ENCODE data around the gene CCSER1. TPM values are rescaled to one million over a fixed set of nuclear protein-coding genes. Genes with fewer than 3 reads are reported as not detected.

The CCSER1 gene
- total RNA-seq, 3 donors from 2014 or later (not counting 1 experiment from before 2014, with no cell fraction given): 0.87 to 1.1 (median 1.1) TPM

- H3K9me3 Mint-ChIP-seq: peaks cover 5 to 6% of the 10 kb centered on the region in 2 donors
- intact Hi-C loops (cut with micrococcal nuclease): no loop called here
- H3K4me3 ChIP-seq (ENCODE audit: low read length): no peak overlapping the region
- H3K36me3 Mint-ChIP-seq: no peaks in the 10 kb centered on the region
- H3K9me3 ChIP-seq (ENCODE audit: control insufficient read depth, insufficient read depth, low read length): no peaks in the 10 kb centered on the region
- no peak overlapping the region for H3K4me3 Mint-ChIP-seq
- no peak overlapping the region for H3K27ac Mint-ChIP-seq
- H3K4me1 Mint-ChIP-seq: no peaks in the 10 kb centered on the region
- no peaks in the 10 kb centered on the region for H3K27me3 ChIP-seq (ENCODE audit: control insufficient read depth, insufficient read depth, low read length)
- 77% methylated on average over 2 of the region's 2 CpGs for WGBS (ENCODE audit: insufficient coverage)
- no peaks in the 10 kb centered on the region for H3K4me1 ChIP-seq (ENCODE audit: control insufficient read depth, insufficient read depth, low read length)
- ATAC-seq: no peak
- no peak for TF ChIP-seq CTCF (IDR thresholded peaks at IDR 0.05)
- DNase-seq: no peak
- no peak overlapping the region for H3K27ac ChIP-seq (ENCODE audit: low read length)
- H3K36me3 ChIP-seq (ENCODE audit: control insufficient read depth, insufficient read depth, low read length): no peaks in the 10 kb centered on the region
- H3K27me3 Mint-ChIP-seq (ENCODE audit: low read depth in 2 of 2): no peaks in the 10 kb centered on the region
Observed at GRCh38 chr4:90441770-90442169, 314.6 kb downstream of the CCSER1 start.

- H3K9me3 ChIP-seq (ENCODE audit: control insufficient read depth, insufficient read depth, low read length): no peaks in the 10 kb centered on the region
- Mint-ChIP-seq H3K4me1 (no peaks in the 10 kb centered on the region), H3K27me3 (ENCODE audit: low read depth in 2 of 2) (no peaks in the 10 kb centered on the region), H3K9me3 (peaks cover 6% of the 10 kb centered on the region in 2 donors), H3K4me3 (no peak overlapping the region), H3K36me3 (no peaks in the 10 kb centered on the region), H3K27ac (no peak overlapping the region)
- WGBS (ENCODE audit: insufficient coverage): 100% methylated on average over 2 of the region's 2 CpGs
- no peak for DNase-seq
- no peak overlapping the region for H3K4me3 ChIP-seq (ENCODE audit: low read length)
- no peaks in the 10 kb centered on the region for H3K27me3 ChIP-seq (ENCODE audit: control insufficient read depth, insufficient read depth, low read length)
- no peak for ATAC-seq
- H3K27ac ChIP-seq (ENCODE audit: low read length): no peak overlapping the region
- no peaks in the 10 kb centered on the region for H3K4me1 ChIP-seq (ENCODE audit: control insufficient read depth, insufficient read depth, low read length)
- intact Hi-C loops (cut with micrococcal nuclease): no loop called here
- TF ChIP-seq CTCF (IDR thresholded peaks at IDR 0.05): no peak
- no peaks in the 10 kb centered on the region for H3K36me3 ChIP-seq (ENCODE audit: control insufficient read depth, insufficient read depth, low read length)
Observed at GRCh38 chr4:90442619-90443018, 315.4 kb downstream of the CCSER1 start.

- DNase-seq (no peak), ATAC-seq (no peak)
- Histone ChIP-seq H3K27ac (ENCODE audit: low read length) (no peak overlapping the region), H3K36me3 (ENCODE audit: control insufficient read depth, insufficient read depth, low read length) (no peaks in the 10 kb centered on the region), H3K4me3 (ENCODE audit: low read length) (no peak overlapping the region), H3K4me1 (ENCODE audit: control insufficient read depth, insufficient read depth, low read length) (no peaks in the 10 kb centered on the region), H3K9me3 (ENCODE audit: control insufficient read depth, insufficient read depth, low read length) (no peaks in the 10 kb centered on the region), H3K27me3 (ENCODE audit: control insufficient read depth, insufficient read depth, low read length) (no peaks in the 10 kb centered on the region)
- no peak overlapping the region for H3K27ac Mint-ChIP-seq
- H3K4me1 Mint-ChIP-seq: no peaks in the 10 kb centered on the region
- H3K4me3 Mint-ChIP-seq: no peak overlapping the region
- no peaks in the 10 kb centered on the region for H3K27me3 Mint-ChIP-seq (ENCODE audit: low read depth in 2 of 2)
- no peak for TF ChIP-seq CTCF (IDR thresholded peaks at IDR 0.05)
- 90% methylated on average over 1 of the region's 1 CpG for WGBS (ENCODE audit: insufficient coverage)
- H3K36me3 Mint-ChIP-seq: no peaks in the 10 kb centered on the region
- intact Hi-C loops (cut with micrococcal nuclease): no loop called here
- H3K9me3 Mint-ChIP-seq: peaks cover 6% of the 10 kb centered on the region in 2 donors
Observed at GRCh38 chr4:90443231-90443630, 316.0 kb downstream of the CCSER1 start.

GRCh38 chr4:90444904-90445303 lies 317.7 kb downstream of the CCSER1 start:
- H3K9me3 ChIP-seq (ENCODE audit: control insufficient read depth, insufficient read depth, low read length): peaks cover 11% of the 10 kb centered on the region
- Mint-ChIP-seq H3K27me3 (ENCODE audit: low read depth in 2 of 2) (no peaks in the 10 kb centered on the region), H3K4me1 (no peaks in the 10 kb centered on the region), H3K36me3 (no peaks in the 10 kb centered on the region), H3K9me3 (peaks cover 6% of the 10 kb centered on the region in 2 donors), H3K27ac (no peak overlapping the region), H3K4me3 (no peak overlapping the region)
- ATAC-seq: no peak
- TF ChIP-seq CTCF (IDR thresholded peaks at IDR 0.05): no peak
- no CpG with 5 or more reads among the region's 2 CpGs for WGBS (ENCODE audit: insufficient coverage)
- no peaks in the 10 kb centered on the region for H3K4me1 ChIP-seq (ENCODE audit: control insufficient read depth, insufficient read depth, low read length)
- H3K4me3 ChIP-seq (ENCODE audit: low read length): no peak overlapping the region
- DNase-seq: no peak
- no peak overlapping the region for H3K27ac ChIP-seq (ENCODE audit: low read length)
- no peaks in the 10 kb centered on the region for H3K27me3 ChIP-seq (ENCODE audit: control insufficient read depth, insufficient read depth, low read length)
- intact Hi-C loops (cut with micrococcal nuclease): no loop called here
- H3K36me3 ChIP-seq (ENCODE audit: control insufficient read depth, insufficient read depth, low read length): no peaks in the 10 kb centered on the region
